DOHH2 (cell line): ENCODE measurements around the gene RABEPK.

Experiments used
- EZH2phosphoT487 ChIP-seq: fragments of 200-600 bp; sonication (generic); IDR thresholded peaks from 2 replicates; pipeline ENCODE4 v1.6.1; 2017; ENCODE audit warnings: borderline replicate concordance, mild to moderate bottlenecking, antibody characterized with exemption, low read length, moderate library complexity, mixed read lengths
- TF ChIP-seq, protein P1 (sequence below): fragments of 200-600 bp; sonication (generic); IDR thresholded peaks from one replicate; pipeline ENCODE4 v1.5.1; 2014; ENCODE audit warnings: antibody characterized with exemption, mild to moderate bottlenecking, low read depth, low read length; ENCODE audit not compliant: poor library complexity, severe bottlenecking

DNA sequence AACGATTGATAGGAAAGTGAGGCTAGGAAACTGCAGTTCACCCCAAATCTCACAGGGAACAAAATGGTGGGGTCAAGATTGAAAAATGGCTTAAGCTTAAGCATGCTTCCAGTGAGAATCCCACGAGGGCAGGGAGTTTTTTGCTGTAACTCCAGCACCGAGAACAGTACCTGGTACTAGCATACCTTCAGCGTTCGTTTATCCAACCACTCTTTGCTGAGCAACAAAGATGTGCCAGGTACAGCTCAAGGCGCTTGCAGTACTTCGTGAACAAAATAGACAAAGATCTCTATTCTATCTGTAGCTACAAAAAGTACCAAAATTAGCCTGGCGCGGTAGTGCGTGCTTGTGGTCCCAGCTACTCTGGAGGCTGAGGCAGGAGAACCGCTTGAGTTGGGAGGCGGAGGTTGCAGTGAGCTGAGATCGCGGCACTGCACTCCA lies 10.0 kb upstream of the RABEPK start:
- TF ChIP-seq, protein P1, sequence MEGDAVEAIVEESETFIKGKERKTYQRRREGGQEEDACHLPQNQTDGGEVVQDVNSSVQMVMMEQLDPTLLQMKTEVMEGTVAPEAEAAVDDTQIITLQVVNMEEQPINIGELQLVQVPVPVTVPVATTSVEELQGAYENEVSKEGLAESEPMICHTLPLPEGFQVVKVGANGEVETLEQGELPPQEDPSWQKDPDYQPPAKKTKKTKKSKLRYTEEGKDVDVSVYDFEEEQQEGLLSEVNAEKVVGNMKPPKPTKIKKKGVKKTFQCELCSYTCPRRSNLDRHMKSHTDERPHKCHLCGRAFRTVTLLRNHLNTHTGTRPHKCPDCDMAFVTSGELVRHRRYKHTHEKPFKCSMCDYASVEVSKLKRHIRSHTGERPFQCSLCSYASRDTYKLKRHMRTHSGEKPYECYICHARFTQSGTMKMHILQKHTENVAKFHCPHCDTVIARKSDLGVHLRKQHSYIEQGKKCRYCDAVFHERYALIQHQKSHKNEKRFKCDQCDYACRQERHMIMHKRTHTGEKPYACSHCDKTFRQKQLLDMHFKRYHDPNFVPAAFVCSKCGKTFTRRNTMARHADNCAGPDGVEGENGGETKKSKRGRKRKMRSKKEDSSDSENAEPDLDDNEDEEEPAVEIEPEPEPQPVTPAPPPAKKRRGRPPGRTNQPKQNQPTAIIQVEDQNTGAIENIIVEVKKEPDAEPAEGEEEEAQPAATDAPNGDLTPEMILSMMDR, result no peak
- no peak for TF ChIP-seq EZH2phosphoT487
